Tibial nerve (tissue), 4 donors: ENCODE results near the gene THRSP. TPM values are rescaled to one million over a fixed set of nuclear protein-coding genes. Genes with fewer than 3 reads are reported as not detected.

ENCODE experiments used
- DNase-seq, 2 donors: peaks; one replicate each; pipeline ENCODE4 v3.0.0-alpha.2; 2019; ENCODE audit warnings: low spot score in 2 of 2
- H3K27ac ChIP-seq, 4 donors: fragments of 200-600 bp; sonication (generic) in 3 of 4; one replicate each; pipeline ENCODE4 v1.5.1; 2017 to 2019; ENCODE audit warnings: mild to moderate bottlenecking in 1 of 4
- H3K27me3 ChIP-seq, 2 donors: fragments of 200-600 bp; sonication (generic) in 1 of 2; one replicate each; pipeline versions ENCODE4 v1.5.1 to v1.6.0; 2017 to 2019
- H3K36me3 ChIP-seq, 3 donors: fragments of 200-600 bp; sonication (generic); one replicate each; pipeline ENCODE4 v1.5.1; 2018 to 2019
- H3K4me1 ChIP-seq, 4 donors: fragments of 200-600 bp; sonication (generic) in 3 of 4; one replicate each; pipeline ENCODE4 v1.5.1; 2017 to 2019
- H3K4me3 ChIP-seq, 4 donors: fragments of 200-600 bp; sonication (generic) in 3 of 4; one replicate each; pipeline ENCODE4 v1.5.1; 2017 to 2019; ENCODE audit warnings: mild to moderate bottlenecking in 1 of 4, moderate library complexity in 1 of 4
- H3K9me3 ChIP-seq, 4 donors: fragments of 200-600 bp; sonication (generic) in 3 of 4; one replicate each; pipeline ENCODE4 v1.5.1; 2017 to 2019
- EP300 ChIP-seq, 2 donors: sonication (generic); formaldehyde crosslinking; IDR thresholded peaks; one replicate each; pipeline ENCODE4 v1.6.1; 2017; ENCODE audit warnings: antibody characterized with exemption in 2 of 2, mild to moderate bottlenecking in 1 of 2
- POLR2A ChIP-seq, 2 donors: fragments of 450-650 bp; IDR thresholded peaks; one replicate each; pipeline ENCODE4 v1.6.1; 2017; ENCODE audit warnings: antibody characterized with exemption in 2 of 2, mild to moderate bottlenecking in 2 of 2, moderate library complexity in 2 of 2
- WGBS, 2 donors: methylation state at CpG; one replicate each; pipeline ENCODE4 v1.1.5; 2018; 5-methylcytosine and 5-hydroxymethylcytosine counted together
- total RNA-seq, 4 donors: library from RNA; depleted of rRNA; stranded (reverse); fragments of >200 nt; gene quantifications; one replicate each; pipeline ENCODE4 v1.1.0, GENCODE V29; 2016
- TF ChIP-seq, protein P1 (sequence below), 5 experiments: fragments of 200-600 bp in 3 of 5; fragments of 450-650 bp in 2 of 5; sonication (generic) in 3 of 5; IDR thresholded peaks; one replicate each; pipeline ENCODE4 v1.5.1; 2016 to 2019; ENCODE audit warnings: antibody characterized with exemption in 5 of 5, mild to moderate bottlenecking in 3 of 5, moderate library complexity in 2 of 5

Gene THRSP
- total RNA-seq, 4 donors from 2014 or later, result 4.0 to 22.9 (median 8.7) TPM

DNA sequence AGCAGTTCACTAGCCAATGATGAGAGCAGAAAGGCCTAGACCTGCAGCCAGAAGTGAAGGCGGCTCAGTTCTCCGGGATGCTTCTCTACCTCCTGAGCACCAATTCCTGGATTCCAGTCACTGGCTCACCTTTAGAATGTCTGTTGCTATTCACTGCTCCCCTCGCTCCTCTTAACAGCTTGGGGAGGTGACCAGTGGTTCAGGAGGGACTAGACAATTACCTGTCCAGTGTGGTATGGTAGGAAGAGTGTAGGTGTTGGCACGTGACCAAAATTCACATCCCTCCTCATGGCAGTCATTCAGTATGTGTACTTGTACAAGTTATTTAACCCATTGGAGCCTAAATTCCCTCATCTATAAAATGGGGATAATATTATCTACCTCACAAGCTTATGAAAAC, 4.0 kb downstream of the THRSP start:
- no peak for TF ChIP-seq EP300 (IDR thresholded peaks at IDR 0.05)
- Histone ChIP-seq H3K4me3 (no peak overlapping the region), H3K4me1 (peaks cover 0 to 6% (median 0%) of the 10 kb centered on the region in 4 donors), H3K9me3 (no peaks in the 10 kb centered on the region), H3K27me3 (no peaks in the 10 kb centered on the region), H3K36me3 (peaks cover 0 to 70% (median 0%) of the 10 kb centered on the region in 3 donors), H3K27ac (no peak overlapping the region)
- no peak for DNase-seq
- WGBS, 2 donors, result 90 to 91% methylated on average over 4 of the region's 4 CpGs

DNA sequence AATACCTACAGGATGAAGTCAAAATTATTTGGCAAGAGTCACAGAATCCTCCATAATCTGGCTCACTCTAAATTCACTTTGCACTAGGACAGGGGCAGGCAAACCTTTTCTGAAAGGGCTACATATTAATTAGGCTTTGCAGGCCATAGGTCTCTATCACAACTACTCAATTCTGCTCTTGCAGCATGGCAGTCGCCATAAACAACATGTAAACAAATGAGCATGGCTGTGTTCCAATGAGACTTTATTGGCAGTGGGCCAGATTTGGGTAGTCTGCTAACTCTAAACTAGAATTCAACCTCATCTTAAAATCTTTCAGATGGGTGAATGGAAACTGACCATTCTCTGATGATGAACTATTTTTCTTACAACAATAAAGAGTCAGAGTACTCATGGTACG, 5.8 kb downstream of the THRSP start:
- TF ChIP-seq, protein P1, sequence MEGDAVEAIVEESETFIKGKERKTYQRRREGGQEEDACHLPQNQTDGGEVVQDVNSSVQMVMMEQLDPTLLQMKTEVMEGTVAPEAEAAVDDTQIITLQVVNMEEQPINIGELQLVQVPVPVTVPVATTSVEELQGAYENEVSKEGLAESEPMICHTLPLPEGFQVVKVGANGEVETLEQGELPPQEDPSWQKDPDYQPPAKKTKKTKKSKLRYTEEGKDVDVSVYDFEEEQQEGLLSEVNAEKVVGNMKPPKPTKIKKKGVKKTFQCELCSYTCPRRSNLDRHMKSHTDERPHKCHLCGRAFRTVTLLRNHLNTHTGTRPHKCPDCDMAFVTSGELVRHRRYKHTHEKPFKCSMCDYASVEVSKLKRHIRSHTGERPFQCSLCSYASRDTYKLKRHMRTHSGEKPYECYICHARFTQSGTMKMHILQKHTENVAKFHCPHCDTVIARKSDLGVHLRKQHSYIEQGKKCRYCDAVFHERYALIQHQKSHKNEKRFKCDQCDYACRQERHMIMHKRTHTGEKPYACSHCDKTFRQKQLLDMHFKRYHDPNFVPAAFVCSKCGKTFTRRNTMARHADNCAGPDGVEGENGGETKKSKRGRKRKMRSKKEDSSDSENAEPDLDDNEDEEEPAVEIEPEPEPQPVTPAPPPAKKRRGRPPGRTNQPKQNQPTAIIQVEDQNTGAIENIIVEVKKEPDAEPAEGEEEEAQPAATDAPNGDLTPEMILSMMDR (IDR thresholded peaks at IDR 0.05), result no peak
- TF ChIP-seq POLR2A (IDR thresholded peaks at IDR 0.05) (no peak), EP300 (IDR thresholded peaks at IDR 0.05) (no peak)
- no peak for DNase-seq
- WGBS, 2 donors, result 54 to 55% methylated on average over 2 of the region's 2 CpGs
- H3K27ac ChIP-seq, result no peak overlapping the region
- H3K4me1 ChIP-seq, result peaks cover 0 to 6% (median 0%) of the 10 kb centered on the region in 4 donors
- H3K36me3 ChIP-seq, result peaks cover 0 to 69% (median 0%) of the 10 kb centered on the region in 3 donors
- no peak overlapping the region for H3K4me3 ChIP-seq
- no peaks in the 10 kb centered on the region for H3K27me3 ChIP-seq
- no peaks in the 10 kb centered on the region for H3K9me3 ChIP-seq

DNA sequence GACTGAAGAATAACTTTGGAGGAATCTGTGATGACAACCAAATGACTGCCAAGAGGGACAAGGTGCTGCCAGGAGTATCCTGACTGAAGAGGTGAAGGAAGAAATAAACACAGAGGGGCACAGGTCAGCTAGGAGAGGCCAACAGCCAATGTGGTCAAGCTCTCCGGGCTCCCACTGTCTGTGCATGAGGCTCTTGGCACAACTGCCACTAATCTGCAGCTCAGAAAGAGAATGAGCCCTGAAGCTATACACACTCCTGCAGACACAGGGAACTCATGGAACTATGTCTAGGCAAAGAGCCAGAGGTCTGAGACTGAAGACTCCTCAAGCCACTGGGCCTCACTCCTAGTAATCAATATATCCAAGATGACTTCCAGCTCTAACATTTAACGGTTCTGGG, 7.0 kb downstream of the THRSP start:
- Histone ChIP-seq H3K4me3 (no peak overlapping the region), H3K4me1 (peaks cover 0 to 16% (median 1%) of the 10 kb centered on the region in 4 donors), H3K36me3 (peaks cover 0 to 69% (median 0%) of the 10 kb centered on the region in 3 donors), H3K27ac (no peak overlapping the region), H3K27me3 (no peaks in the 10 kb centered on the region), H3K9me3 (no peaks in the 10 kb centered on the region)
- 73 to 93% methylated on average over 2 of the region's 2 CpGs for WGBS, 2 donors
- TF ChIP-seq EP300 (IDR thresholded peaks at IDR 0.05) (no peak), POLR2A (IDR thresholded peaks at IDR 0.05) (no peak)
- TF ChIP-seq, protein P1 (IDR thresholded peaks at IDR 0.05), result no peak
- no peak for DNase-seq

DNA sequence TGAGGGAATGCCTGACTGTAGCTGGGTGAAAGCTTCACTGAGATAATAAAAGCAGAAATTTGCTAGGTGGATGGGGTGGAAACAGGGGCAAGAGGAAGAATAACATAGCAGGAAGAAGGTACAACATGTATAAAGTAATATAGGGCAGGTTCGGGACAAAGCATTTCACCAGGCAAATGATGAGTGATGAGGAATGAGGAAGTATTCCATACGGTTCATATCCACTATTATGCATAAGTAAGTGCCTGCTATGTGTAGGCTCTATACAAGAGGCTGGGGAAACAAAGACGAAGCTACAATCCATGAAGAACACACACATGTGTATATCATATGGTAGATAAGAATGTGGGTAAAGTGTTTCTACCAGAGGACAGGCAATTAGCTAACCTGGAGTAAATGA, 8.1 kb downstream of the THRSP start:
- Histone ChIP-seq H3K4me3 (no peak overlapping the region), H3K4me1 (peaks cover 0 to 25% (median 6%) of the 10 kb centered on the region in 4 donors), H3K9me3 (no peaks in the 10 kb centered on the region), H3K27ac (no peak overlapping the region), H3K27me3 (no peaks in the 10 kb centered on the region), H3K36me3 (peaks cover 0 to 64% (median 0%) of the 10 kb centered on the region in 3 donors)
- DNase-seq, result no peak
- TF ChIP-seq, protein P1 (IDR thresholded peaks at IDR 0.05), result no peak
- TF ChIP-seq EP300 (IDR thresholded peaks at IDR 0.05), result no peak
- TF ChIP-seq POLR2A (IDR thresholded peaks at IDR 0.05), result no peak
- WGBS, 2 donors, result 70 to 73% methylated on average over 3 of the region's 3 CpGs

DNA sequence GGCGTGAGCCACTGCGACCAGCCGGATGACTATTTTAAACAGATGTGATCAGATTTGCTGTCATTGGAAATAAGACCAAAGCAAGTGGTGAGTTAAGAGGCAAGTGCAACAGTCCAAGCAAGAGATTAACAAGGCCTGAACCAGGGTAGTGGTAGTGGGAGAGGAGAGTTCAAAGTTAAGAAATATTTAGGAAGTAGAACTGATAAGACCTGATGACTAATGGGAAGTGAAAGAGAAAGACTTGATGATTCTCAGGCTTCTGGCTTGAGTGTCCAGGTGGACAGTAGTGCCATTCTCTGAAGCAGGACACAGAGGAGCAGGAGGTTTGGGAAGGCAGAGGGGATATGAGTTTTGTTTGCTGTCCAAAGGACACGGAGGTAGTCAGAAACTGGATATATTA, 8.8 kb downstream of the THRSP start:
- H3K27me3 ChIP-seq, result no peaks in the 10 kb centered on the region
- no peak for TF ChIP-seq EP300 (IDR thresholded peaks at IDR 0.05)
- TF ChIP-seq, protein P1 (IDR thresholded peaks at IDR 0.05), result no peak
- no peak for TF ChIP-seq POLR2A (IDR thresholded peaks at IDR 0.05)
- no peaks in the 10 kb centered on the region for H3K9me3 ChIP-seq
- H3K4me1 ChIP-seq, result peaks cover 0 to 33% (median 12%) of the 10 kb centered on the region in 4 donors
- no peak for DNase-seq
- WGBS, 2 donors, result 92 to 99% methylated on average over 4 of the region's 4 CpGs
- no peak overlapping the region for H3K4me3 ChIP-seq
- H3K36me3 ChIP-seq, result peaks cover 0 to 57% (median 0%) of the 10 kb centered on the region in 3 donors
- H3K27ac ChIP-seq, result no peak overlapping the region

DNA sequence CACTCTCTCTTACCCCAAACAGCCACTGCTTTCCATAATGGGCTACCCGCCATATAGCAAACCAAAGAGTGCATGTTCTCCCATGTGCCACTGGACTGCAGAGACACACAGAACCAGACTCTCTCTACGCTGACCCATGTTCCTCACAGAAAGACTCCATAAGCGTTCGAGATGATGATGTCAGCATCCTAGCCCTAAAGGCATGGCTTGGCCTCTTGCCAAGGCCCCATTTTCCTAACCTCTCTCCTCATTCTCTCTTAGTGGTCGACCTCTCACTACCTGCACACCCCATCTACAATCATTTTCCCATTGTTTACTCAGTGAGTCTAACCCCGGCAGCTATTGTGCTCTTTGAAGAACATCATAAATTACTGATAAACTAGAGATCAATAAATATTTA, 11.1 kb downstream of the THRSP start:
- Histone ChIP-seq H3K9me3 (no peaks in the 10 kb centered on the region), H3K27ac (no peak overlapping the region), H3K4me3 (no peak overlapping the region), H3K27me3 (no peaks in the 10 kb centered on the region), H3K36me3 (peaks cover 0 to 35% (median 0%) of the 10 kb centered on the region in 3 donors), H3K4me1 (peaks cover 0 to 43% (median 27%) of the 10 kb centered on the region in 4 donors)
- TF ChIP-seq POLR2A (IDR thresholded peaks at IDR 0.05), result no peak
- TF ChIP-seq, protein P1 (IDR thresholded peaks at IDR 0.05), result no peak
- no peak for TF ChIP-seq EP300 (IDR thresholded peaks at IDR 0.05)
- no peak for DNase-seq
- WGBS, 2 donors, result 54 to 61% methylated on average over 6 of the region's 6 CpGs
